ENCODE results near the gene SLC25A45. TPM values are rescaled to one million over a fixed set of nuclear protein-coding genes. Genes with fewer than 3 reads are reported as not detected.

The SLC25A45 gene
- total RNA-seq, 4 donors from 2014 or later = 3.9 to 6.2 (median 4.7) TPM

DNA sequence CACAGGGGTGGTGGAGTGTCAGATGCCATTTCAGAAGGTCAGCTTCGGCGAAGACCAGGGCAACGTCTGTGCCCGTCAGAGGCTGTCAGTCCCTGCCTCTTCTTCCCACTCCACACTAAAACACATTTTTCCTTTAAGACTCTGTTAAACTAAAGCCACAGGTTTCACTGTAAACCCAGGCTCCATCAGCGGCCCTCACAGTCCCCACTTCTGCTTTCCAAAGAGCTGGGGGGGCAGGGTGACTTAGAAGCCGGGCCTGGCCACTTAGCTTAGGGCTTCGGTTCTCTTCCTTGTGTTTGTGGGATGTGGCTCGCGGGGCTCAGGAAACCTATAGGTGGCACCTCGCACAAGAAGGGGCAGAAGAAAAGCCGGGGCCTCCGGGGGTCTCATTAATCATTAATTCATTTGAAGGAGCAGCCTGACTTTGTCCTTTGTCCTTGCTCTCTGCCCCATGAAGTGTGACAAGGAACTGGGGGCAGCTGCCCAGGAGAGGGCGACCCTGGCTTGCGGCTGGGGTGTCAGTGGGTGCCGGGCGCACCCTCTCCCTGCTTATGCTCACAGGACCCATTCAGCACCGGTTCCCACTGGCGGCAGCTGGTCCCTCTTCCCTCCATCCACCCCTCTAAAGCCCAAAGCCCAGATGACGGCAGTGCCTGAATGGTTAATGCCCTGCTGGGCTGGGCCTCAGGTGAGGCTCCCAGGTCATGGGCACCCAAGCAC is 4.1 kb downstream of the SLC25A45 start:
- DNase-seq (ENCODE audit: low spot score in 2 of 2) = no peak
- Histone ChIP-seq H3K9me3 (no peaks in the 10 kb centered on the region), H3K4me1 (peaks cover 38% of the 10 kb centered on the region), H3K27me3 (no peaks in the 10 kb centered on the region), H3K4me3 (no peak overlapping the region), H3K36me3 (no peaks in the 10 kb centered on the region), H3K27ac (no peak overlapping the region)
- WGBS = 85% methylated on average over 18 of the region's 19 CpGs
- no peak for TF ChIP-seq POLR2AphosphoS5 (IDR thresholded peaks at IDR 0.05)
- no peak for TF ChIP-seq POLR2A (IDR thresholded peaks at IDR 0.05)
- TF ChIP-seq, protein P1, sequence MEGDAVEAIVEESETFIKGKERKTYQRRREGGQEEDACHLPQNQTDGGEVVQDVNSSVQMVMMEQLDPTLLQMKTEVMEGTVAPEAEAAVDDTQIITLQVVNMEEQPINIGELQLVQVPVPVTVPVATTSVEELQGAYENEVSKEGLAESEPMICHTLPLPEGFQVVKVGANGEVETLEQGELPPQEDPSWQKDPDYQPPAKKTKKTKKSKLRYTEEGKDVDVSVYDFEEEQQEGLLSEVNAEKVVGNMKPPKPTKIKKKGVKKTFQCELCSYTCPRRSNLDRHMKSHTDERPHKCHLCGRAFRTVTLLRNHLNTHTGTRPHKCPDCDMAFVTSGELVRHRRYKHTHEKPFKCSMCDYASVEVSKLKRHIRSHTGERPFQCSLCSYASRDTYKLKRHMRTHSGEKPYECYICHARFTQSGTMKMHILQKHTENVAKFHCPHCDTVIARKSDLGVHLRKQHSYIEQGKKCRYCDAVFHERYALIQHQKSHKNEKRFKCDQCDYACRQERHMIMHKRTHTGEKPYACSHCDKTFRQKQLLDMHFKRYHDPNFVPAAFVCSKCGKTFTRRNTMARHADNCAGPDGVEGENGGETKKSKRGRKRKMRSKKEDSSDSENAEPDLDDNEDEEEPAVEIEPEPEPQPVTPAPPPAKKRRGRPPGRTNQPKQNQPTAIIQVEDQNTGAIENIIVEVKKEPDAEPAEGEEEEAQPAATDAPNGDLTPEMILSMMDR (IDR thresholded peaks at IDR 0.05) = no peak
- no peak for TF ChIP-seq EP300 (IDR thresholded peaks at IDR 0.05)

DNA sequence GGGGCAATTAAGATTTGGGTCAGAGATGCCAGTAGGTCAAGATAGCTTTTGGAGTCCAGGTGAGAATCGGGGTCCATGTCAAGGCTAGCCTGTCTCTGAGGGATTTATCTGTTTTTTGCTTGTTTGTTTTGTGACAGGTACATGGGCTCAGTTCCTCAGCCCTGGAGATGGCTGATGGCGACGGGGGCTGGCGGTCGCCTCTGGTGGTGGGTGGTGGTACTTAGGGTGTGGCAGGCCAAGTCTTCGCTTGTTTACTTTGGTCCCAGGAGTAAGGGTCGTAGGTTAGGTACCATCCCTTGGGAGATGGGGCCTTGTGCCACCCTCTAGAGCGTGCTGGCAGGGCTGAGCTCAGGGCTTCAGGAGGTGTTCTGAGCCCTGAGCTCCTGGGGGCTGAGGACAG is 4.7 kb downstream of the SLC25A45 start:
- H3K27me3 ChIP-seq = no peaks in the 10 kb centered on the region
- no peak overlapping the region for H3K4me3 ChIP-seq
- no peaks in the 10 kb centered on the region for H3K36me3 ChIP-seq
- no peak overlapping the region for H3K27ac ChIP-seq
- peaks cover 32% of the 10 kb centered on the region for H3K4me1 ChIP-seq
- TF ChIP-seq, protein P1 (IDR thresholded peaks at IDR 0.05) = no peak
- no peak for TF ChIP-seq EP300 (IDR thresholded peaks at IDR 0.05)
- TF ChIP-seq POLR2AphosphoS5 (IDR thresholded peaks at IDR 0.05) = no peak
- TF ChIP-seq POLR2A (IDR thresholded peaks at IDR 0.05) = no peak
- H3K9me3 ChIP-seq = no peaks in the 10 kb centered on the region
- no peak for DNase-seq (ENCODE audit: low spot score in 2 of 2)
- WGBS = 92% methylated on average over 8 of the region's 8 CpGs

DNA sequence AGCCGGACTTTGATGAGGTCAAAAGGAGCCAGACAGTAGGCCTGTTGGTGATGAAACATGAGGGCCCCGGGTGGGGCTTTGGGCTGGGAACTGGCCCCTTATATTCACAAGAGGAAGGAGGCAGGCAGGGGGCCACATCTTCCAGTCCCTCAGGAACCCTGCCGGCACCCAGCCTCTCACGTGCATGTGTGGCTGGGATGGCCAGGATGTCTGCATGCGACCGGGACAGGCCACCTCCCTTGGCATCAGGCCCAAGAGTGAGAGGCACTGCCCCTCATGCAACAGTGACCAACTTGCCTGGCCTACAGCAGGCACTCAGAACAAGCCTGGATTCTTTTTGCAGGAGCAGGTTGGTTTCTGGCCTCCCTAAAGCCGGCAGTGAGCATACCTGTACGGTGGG is 5.4 kb downstream of the SLC25A45 start:
- H3K36me3 ChIP-seq = no peaks in the 10 kb centered on the region
- no peaks in the 10 kb centered on the region for H3K9me3 ChIP-seq
- no peaks in the 10 kb centered on the region for H3K27me3 ChIP-seq
- H3K4me1 ChIP-seq = peaks cover 26% of the 10 kb centered on the region
- no peak overlapping the region for H3K27ac ChIP-seq
- 63% methylated on average over 8 of the region's 8 CpGs for WGBS
- no peak for TF ChIP-seq POLR2A (IDR thresholded peaks at IDR 0.05)
- no peak for DNase-seq (ENCODE audit: low spot score in 2 of 2)
- H3K4me3 ChIP-seq = no peak overlapping the region

DNA sequence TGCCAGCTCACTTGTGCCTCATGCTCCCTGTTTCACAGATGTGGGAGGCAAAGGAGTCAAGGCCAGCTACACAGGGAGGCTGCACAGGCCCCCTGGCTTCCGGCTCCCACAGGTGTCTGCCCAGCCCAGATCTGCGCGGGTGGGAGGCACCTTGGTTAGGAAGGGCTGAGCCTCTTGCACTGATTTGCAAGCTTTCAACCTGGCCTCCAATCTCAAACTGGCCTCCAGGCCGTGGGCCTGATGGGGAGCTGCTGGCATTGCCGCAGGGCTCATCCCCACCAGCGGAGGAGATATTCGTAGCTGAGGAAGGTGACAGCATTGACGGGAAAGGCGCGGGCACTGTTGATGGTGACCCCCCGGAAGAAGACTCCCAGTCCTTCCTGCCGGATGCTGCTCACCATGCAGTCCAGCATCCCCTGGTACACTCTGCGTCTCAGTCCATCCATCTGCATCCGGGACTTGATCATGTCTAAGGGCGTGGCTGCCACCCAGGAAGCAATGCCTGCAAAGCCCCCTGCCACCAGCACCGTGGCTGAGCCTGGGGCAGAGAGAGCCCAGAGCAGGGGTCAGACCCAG is 6.2 kb downstream of the SLC25A45 start:
- H3K4me1 ChIP-seq = peaks cover 18% of the 10 kb centered on the region
- H3K27ac ChIP-seq = no peak overlapping the region
- H3K4me3 ChIP-seq = no peak overlapping the region
- WGBS = 89% methylated on average over 16 of the region's 16 CpGs
- no peaks in the 10 kb centered on the region for H3K9me3 ChIP-seq
- TF ChIP-seq POLR2A (IDR thresholded peaks at IDR 0.05) (no peak), POLR2AphosphoS5 (IDR thresholded peaks at IDR 0.05) (no peak), EP300 (IDR thresholded peaks at IDR 0.05) (no peak)
- TF ChIP-seq, protein P1 (IDR thresholded peaks at IDR 0.05) = no peak
- no peaks in the 10 kb centered on the region for H3K36me3 ChIP-seq
- no peaks in the 10 kb centered on the region for H3K27me3 ChIP-seq
- DNase-seq (ENCODE audit: low spot score in 2 of 2) = no peak

DNA sequence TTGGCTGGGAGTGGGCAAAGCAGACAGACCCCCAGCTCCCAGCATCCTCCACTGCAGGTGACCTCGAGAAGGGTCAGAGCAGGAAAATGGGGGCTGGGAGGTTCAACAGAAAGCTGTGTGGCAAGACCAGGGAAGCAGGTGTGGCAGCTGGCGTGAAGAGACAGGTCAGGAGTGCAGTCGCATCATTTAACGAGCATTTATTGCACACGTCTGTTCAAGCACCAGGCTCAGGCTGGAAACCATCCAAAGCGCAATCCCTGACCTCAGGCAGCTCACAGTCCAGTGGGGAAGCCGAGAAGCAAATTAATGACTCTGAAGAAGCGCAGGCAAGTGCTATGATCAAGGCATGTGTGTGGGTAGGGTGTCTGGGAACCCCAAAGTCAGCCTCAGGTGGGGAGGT is 7.4 kb downstream of the SLC25A45 start:
- H3K27me3 ChIP-seq = no peaks in the 10 kb centered on the region
- TF ChIP-seq, protein P1 (IDR thresholded peaks at IDR 0.05) = no peak
- no peak for TF ChIP-seq POLR2A (IDR thresholded peaks at IDR 0.05)
- TF ChIP-seq POLR2AphosphoS5 (IDR thresholded peaks at IDR 0.05) = no peak
- no peak for TF ChIP-seq EP300 (IDR thresholded peaks at IDR 0.05)
- H3K36me3 ChIP-seq = no peaks in the 10 kb centered on the region
- no peaks in the 10 kb centered on the region for H3K9me3 ChIP-seq
- no peak overlapping the region for H3K4me3 ChIP-seq
- 58% methylated on average over 8 of the region's 8 CpGs for WGBS
- no peak overlapping the region for H3K27ac ChIP-seq
- no peak for DNase-seq (ENCODE audit: low spot score in 2 of 2)
- peaks cover 6% of the 10 kb centered on the region for H3K4me1 ChIP-seq

Measured in suprapubic skin (tissue), 4 donors.